GM21381 (cell line): ENCODE data around the gene RAPGEF4.

Experiments used
- ATAC-seq: cut with Tn5 transposase; IDR thresholded peaks from one replicate; pipeline ENCODE4 v1.9.1; 2021; ENCODE audit warnings: mild to moderate bottlenecking, moderate library complexity; ENCODE audit not compliant: unreplicated experiment

Gene RAPGEF4

DNA sequence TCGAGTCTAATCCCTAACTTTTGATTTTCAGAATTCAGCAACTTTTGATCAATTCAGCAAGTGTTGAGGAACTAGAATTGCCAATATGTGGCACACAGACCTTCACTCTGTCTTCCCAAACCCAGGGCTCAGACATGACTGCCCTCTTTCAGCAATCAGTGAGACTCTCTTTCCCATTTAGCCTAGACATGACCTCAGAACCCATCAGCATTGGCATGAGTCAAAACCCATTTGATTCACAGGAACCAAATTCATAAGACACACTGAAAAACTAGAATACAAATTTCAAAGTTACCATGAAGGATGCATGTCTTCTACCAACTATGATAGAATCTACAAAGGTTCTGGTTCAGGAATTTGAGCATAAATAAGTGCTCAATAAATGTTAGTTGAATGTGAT is 226.4 kb downstream of the RAPGEF4 start:
- no peak for ATAC-seq

DNA sequence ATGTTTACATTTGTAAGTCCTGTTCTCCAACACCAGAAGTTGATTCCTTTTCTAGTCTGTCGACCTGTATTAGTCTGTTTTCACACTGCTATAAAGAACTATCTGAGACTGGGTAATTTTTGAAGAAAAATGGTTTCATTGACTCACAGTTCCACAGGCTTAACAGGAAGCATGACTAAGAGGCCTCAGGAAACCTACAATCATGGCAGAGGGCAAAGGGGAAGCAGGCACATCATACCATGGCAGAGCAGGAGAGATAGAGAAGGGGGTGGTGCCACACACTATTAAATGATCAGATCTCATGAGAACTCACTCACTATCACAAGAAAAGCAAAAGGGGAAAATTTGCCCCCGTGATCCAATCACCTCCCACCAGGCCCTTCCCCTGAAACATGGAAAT is 227.2 kb downstream of the RAPGEF4 start:
- ATAC-seq: no peak

DNA sequence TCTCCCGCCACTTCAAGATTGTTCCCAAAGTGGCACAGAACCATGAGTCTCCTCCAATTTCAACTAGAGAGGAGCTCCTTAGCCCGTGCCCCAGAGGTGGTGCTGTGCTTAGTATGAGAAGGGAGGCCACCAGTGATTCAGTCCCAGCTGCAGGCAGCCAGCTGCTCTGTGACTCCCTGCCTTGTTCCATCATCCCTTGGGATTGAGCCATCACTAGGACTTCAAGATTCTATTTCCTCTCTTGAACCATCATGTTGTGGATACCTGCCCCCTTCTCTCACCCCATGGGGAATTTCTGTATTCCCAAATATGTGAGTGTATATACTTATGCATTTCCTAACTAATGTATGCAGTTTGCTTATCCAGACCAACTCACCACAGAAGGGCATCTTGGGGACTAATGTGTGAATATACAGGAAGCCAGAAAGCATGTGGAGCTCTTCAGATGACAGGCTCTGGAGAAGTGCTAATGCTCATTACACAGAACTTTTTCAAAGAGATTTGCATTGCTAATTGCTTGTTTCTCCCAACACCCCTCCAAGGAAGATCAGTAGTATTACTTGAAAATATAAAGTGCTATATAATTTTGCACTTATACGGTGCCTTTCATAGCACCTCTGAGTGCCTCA is 229.0 kb downstream of the RAPGEF4 start:
- ATAC-seq: no peak

DNA sequence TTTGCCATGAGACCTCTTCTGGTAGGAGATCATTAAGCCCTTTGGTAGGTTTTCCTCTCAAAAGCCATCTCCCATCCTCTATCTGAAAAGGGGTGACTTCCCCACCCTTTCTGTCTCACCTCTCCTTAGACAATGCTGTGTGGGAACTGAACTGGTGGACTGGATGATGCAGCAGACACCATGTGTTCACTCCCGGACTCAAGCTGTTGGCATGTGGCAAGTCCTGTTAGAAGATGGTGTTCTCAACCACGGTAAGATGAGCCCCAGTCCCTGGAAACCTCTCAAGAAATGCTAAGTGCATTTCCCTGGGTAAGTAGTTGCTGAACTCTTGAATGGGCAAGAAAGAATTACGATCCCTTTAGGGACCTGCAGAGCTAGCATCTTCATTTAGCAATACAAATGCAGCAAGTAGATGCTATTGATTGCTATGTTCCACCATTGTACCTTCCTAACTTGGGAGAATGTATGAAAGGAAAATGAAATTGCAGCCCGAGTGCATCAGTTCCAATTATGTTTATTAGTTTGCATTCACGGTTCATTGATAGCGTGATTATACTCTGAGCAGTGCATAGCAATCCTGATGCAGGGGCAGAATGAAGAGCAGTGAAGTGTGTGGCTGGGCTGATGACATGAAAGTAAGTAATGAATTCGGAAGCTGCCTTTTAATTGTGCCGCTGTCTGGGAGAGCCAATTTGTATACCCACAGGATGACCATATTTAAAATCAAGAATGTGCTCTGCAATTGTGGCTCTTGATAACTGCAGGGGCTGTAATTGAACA is 230.0 kb downstream of the RAPGEF4 start:
- no peak for ATAC-seq

DNA sequence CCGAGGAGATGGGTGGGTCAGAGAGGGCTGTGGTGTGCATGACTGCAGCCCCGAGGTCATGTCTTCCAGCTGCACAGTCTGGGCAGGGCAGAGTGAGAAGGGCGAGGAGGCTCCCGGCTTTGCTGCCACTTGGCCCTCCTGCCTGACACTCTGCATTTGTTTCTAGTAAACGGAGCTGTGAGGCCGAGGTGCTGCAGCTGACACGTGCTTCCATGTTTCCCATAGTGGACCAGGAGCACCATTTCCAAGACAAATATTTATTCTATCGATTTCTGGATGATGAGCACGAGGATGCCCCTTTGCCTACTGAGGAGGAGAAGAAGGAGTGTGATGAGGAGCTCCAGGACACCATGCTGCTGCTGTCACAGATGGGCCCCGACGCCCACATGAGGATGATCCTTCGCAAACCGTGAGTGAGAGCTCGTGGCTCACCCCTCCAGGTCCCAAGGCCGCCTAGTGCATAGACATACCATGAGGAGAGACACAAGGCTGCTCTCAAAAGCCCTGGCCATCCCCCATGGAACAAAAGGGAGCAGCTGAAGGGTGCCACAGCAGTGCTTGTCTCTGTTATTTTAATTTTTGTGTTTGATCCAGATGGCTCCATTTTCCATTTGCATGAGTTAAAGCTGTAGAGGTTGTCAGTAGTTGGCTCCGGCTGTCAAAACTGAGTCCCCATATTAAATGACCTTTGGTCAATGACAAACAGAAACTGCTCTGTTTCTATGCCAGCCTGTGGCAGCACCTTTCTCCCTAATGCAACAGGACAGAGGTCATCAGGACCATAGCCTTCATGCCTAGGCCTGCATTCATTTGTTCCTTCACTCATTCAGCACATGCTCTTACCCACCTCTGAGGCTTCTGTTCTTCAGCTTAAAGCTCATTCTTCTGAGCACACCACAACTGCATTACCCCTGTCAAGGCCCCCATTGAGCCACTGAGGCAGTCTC is 231.7 kb downstream of the RAPGEF4 start:
- ATAC-seq: no peak

DNA sequence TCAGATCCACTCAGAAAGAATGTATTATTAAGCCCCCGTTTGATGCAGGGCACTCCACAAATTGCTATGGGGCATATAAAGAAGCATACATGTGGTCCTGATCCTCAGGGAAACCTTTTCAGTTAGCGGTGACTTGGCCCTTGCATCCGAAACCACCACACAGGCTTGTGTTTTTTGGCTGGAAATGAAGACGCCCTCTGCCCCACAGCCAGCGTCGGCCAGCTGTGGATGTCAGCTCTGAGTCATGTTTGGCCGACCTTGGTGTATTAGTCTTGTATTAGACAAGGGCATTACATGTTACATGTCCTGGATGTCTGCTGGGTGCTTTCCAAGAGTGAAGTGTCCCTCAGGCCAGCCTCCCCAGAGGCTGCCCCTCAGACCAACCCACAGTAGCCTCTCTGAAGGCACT is 232.4 kb downstream of the RAPGEF4 start:
- no peak for ATAC-seq

DNA sequence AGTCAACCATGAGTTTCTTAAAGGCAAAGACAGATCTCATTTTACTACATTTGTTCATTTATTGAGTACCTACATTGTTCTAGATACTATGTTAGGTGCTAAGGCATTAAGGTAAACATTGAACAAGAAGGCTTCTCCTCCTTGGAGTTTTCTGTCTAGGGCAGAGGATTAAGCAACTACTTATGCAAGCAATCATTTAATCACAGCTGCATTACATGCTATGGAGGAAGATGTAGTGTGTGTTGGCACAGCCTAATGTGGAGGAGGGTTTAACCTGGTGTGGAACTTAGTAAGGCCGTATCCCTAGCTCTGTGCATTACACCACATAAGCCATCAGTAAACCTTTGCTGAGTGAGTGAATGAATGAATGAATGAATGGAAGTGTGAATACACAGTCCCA is 233.5 kb downstream of the RAPGEF4 start:
- no peak for ATAC-seq

DNA sequence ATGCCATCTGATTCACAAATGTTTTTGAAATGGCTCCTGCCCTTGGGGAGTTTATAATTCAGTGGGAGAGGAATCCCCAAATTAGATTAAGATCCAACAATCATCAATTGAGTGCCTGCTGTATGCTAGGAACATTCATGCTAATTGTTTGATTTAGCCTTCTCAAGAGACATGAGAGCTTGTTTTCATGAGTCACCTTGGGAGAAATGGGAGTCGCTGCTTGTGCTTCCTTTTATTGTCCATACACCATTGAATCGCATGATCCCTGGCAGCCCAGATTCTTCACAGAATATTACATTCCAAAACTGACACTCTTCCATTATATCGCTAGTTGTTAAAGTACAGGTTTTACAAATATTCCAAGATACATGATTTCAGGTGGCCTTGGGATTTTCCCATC is 234.0 kb downstream of the RAPGEF4 start:
- no peak for ATAC-seq

DNA sequence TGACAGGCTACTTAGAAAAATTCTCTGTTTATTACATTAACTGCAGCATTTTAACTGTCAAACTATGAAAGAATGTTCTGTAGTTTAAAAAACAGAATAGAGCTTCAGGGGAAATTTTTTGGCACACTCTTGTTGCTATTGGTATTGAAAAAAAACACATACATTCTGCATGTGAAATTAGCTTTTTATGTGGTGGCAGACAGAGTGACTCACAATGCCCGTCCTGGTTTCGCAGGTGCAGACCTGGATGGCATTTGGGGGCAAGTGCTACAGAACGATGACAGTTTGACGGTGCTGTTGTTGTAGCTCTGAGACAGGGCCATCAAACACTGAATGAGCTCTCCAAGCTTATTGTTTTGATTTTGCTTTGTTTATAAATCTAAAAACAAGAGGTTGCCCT is 235.0 kb downstream of the RAPGEF4 start:
- no peak for ATAC-seq

DNA sequence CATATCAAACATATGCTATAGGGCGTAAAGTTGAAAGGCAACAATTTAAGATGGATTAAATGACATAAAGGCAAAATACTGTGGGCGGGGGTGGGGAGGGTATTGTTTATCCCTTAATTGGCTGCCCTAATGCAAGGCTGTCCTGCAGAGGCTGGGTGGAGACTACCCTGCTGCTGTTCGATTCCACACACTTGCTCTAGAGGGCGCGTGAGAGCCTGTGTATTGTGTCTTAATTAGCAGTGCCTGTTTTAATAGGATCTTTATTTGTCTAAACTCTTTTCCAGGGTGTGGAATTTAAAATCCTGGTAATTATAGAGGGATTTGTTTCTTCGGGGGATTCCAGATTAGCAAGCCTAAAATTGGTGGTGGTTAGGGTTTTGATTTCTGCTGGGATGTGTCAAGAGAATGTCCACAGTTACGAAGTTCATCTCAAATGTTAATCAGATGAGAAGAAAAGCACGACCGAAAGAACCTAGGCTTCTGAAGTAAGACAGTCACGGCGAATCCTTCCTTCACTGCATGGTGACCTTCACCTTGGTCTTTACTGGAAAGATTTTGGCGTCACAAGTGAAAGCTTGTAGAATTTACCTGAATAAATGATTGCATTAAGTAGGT is 236.5 kb downstream of the RAPGEF4 start:
- no peak for ATAC-seq

DNA sequence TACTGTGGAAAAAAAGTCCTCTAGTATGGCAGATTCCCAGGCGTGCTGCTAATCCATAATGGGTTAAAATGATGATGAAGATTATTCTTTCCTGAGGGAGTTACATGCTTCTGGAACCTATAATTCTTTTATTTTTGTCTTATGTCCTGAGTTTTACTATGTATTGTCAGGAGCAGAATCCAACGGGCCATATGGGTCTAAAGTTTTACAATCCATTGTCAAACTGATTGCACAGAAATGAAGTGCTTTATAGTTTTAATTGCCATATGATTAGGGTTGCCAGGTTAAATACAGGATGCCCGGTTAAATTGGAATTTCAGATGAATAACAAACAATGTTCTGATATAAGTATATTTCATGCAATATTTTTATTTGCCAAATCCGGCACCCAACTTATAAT is 239.1 kb downstream of the RAPGEF4 start:
- ATAC-seq: no peak

DNA sequence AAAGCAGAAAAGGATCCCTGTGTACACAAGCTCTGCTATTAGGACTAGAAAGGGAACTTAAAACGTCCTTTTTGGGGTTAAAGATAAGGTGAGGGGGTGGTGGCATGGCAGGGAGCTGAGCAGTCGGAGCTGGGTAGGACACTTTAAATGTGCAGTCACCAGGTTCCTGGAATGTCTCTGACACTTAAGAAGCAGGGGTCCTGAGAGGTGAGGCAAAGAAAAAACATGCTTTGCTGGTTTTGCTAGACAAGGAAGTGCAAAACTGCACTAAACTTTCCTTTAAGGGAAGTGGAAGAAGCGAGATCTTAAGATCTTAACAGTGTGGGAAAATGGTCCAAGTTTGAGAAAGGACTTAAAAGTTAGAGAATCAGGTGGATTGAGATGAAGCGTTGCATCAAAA is 240.5 kb downstream of the RAPGEF4 start:
- no peak for ATAC-seq

DNA sequence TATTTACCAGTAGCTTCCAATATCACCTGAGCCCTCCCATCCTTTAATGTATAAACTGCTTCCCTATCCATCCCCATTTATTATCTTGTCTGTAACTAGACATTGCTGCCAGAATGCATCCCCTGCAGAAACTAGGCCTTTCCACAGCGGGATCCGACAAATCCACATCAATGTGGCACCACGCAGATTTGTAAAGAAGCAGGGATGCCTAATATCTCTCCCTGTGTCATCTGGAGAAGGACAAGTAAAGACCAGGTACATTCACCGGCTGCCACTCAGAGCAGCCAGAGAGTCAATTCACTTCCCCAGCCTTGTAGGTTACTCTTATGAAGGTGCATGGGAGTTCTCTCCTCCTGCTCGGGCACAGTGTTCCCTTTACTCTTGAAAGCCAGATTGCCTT is 241.2 kb downstream of the RAPGEF4 start:
- ATAC-seq: no peak

DNA sequence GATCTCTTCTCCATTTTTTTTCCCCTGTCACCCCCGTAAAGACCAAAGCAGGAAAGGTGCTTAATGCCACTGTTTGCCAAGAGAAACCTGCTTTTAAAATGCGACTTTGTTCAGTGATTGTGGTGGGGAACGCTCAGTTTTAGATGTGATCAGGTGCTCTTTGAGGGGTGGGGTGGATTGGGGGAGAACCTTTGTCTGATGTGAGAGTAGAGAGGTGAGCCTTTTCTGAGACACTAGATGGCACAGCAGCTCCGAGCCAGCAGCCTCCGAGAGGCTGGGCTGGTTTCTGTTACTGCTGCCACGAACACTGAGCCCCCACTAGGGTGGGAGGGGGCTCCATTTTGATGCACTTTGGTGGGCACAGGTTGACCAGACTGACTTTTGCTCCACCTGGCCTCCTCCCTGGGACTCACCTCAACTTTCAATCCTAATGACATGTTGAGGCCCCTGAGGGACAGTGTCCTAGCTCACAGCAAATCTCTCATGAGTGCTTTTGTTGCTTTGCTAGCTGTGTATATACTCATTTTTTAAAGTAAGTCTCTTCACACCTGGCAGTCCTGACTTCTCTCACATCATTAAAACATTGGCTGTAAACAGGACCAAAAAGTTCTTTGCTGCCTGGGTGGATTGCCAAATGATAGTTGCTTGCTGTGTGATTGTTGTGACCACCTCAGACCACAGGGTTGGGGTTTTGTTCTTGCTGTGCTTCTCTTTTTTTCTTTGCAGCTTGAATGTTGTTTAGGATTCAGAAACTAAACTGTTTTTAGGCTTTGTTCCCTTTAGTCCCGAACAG is 241.8 kb downstream of the RAPGEF4 start:
- no peak for ATAC-seq

DNA sequence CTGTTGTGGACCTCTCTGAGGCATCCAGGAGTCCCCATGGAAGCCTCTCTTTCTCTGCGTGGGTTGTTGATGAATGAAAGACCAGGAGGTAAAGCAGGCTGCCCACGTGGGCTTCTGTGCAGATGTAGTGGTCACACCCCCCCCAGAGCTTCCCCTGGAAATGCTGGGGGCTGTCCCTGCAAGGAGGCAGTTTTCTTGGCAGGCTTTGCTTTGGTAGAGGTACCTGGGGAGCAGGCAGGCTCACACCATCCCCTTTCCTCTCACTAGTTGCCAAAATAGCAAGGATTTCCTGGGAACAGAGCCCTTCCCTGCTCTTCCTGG is 242.4 kb downstream of the RAPGEF4 start:
- ATAC-seq: no peak

DNA sequence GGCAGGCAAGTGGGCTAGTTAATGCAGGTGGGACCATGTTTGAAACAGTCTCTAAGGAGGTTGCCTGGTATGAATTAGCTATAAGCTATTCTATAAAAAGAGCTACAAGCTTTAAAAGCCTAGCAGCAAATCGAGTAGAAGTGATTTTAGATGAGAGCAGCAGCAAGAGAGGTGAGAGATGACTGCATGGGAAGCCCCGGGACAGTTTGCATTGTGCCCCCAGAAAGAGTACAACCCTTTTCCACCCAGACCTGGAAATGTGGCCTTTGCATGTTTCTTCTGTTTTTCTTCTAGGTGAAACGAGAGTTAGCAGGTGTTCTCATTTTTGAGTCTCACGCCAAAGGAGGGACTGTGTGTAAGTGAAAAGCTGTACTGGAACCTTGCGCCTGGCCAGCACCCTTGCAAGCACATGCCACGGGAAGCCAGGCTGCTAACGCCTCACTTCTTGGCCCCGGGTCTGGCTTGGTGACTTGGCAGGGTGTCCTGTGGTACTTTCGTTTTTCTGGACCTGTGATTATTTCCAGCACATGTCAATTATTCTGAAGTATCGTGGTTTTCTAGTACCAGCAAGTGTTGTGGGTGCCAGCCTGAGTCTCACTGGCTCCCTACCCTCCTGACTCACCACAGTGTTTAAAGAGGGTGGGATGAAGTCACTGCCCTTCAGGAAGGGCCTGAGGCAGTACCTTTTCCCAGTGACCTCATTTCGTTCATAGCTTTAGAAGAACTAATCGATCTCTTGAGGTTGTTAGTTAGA is 249.7 kb downstream of the RAPGEF4 start:
- ATAC-seq: no peak

DNA sequence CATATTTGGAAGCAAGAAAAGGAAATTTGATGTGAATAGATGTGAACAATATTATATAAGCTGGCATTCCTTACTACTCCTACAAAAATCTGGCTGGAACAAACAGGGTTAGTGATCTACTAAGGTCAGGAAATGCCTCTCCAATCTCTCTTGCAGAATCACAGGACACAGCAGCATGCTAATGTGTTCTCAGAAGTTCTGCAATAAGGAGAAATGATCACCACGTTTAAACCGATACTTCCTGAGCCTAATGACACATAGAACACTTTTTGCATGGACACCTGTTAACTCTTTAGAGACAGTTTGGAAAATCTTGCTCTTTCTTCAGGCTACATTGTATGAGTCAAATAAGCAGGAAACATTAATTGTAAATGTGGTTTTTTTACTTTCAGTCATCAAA is 250.4 kb downstream of the RAPGEF4 start:
- ATAC-seq: no peak

DNA sequence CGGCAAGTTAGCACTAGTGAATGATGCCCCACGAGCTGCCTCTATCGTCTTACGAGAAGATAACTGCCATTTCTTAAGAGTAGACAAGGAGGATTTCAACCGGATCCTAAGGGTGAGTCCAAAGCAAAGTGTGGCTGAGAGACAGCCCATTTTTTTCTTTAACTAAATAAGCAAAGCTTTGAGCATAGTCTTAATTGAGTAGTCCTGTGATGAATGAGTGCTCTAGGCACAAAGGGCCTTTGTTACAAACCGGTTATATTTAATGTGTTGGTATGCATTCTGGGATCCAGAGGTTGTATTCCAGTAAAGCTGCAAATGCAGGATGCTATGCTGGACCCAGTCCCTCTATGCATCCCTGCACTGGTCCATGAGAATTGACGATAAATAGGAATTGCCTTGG is 253.1 kb downstream of the RAPGEF4 start:
- no peak for ATAC-seq

DNA sequence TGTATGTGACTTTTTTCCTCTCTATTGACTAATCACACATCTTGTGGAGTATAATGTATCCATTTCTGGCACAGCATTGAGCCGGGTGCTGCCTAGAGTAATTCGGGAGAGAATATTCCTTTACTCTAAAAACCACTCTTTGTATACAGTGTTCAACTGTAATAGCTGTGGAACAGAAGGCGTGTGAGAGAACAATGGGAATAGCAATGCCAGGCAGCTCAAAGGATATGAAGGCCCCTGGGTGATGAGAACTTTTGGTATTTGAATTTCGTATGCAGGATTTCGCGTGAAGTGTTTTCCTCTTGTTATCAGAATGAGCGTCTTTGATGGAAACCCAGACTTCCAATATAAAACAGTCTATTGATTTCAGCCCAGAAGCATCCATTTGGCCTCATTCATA is 255.4 kb downstream of the RAPGEF4 start:
- no peak for ATAC-seq

DNA sequence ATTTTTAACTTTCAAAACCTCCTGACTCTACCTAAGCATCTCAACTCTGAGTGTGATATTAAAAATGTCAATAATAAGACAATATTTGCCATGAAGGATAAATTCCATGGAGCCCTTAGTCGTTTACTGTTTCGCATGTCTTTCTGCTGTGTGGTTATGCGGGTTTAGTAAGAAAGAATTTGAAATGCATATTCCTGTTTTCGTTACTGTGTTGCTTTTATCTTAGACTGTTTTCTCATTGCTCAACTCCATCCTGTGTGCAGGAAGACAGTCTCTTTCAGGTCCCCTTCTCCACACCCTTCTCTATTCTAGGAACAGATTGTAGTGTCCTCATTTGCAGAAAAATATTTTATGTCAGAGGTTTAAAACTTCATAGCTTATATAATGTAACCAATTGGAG is 257.5 kb downstream of the RAPGEF4 start:
- ATAC-seq: no peak
